Astrocyte of the spinal cord (primary cell): ENCODE results near the gene LIMS2.
A peak's percentile ranks its signal among the peaks of the same experiment; 100 is the strongest.

Source experiments
- DNase-seq: peaks from one replicate; pipeline ENCODE4 v3.0.0; 2011; ENCODE audit warnings: low read depth, low spot score
- H3K4me3 ChIP-seq: 2 replicates; pipeline ENCODE4 v1.5.1; 2011; ENCODE audit warnings: low read depth, mild to moderate bottlenecking, low read length, moderate library complexity
- CTCF ChIP-seq: IDR thresholded peaks from 2 replicates; pipeline ENCODE4 v1.5.1; 2012; ENCODE audit warnings: low read depth, mild to moderate bottlenecking, low read length, inconsistent platforms
- in situ Hi-C: cut with HindIII; loops from 2 replicates; pipeline ENCODE4 v1.10.0; 2017; ENCODE audit warnings: low sequenced_read_pairs

Gene LIMS2

GRCh38 chr2:127705391-127706065 is 30.2 kb upstream of the LIMS2 start:
- in situ Hi-C loops: no loop called here
- no peak overlapping the region for H3K4me3 ChIP-seq
- TF ChIP-seq CTCF: no peak
- no peak for DNase-seq

- DNase-seq: no peak
- no peak for TF ChIP-seq CTCF
- in situ Hi-C loops: no loop called here
- no peak overlapping the region for H3K4me3 ChIP-seq
These were observed 29.5 kb upstream of the LIMS2 start for GRCh38 chr2:127704641-127705390.

- no peak overlapping the region for H3K4me3 ChIP-seq
- no peak for TF ChIP-seq CTCF
- no peak for DNase-seq
- in situ Hi-C loops: no loop called here
These were observed 28.0 kb upstream of the LIMS2 start for GRCh38 chr2:127703282-127703681.

GRCh38 chr2:127702395-127703009 is 27.2 kb upstream of the LIMS2 start:
- no peak for DNase-seq
- H3K4me3 ChIP-seq: peak overlapping the region; percentile 68
- no peak for TF ChIP-seq CTCF
- in situ Hi-C loops: no loop called here

- TF ChIP-seq CTCF: no peak
- DNase-seq: peak; percentile 62
- peak overlapping the region; percentile 68 for H3K4me3 ChIP-seq
- in situ Hi-C loops: no loop called here
These were observed 26.5 kb upstream of the LIMS2 start for GRCh38 chr2:127701651-127702394.

GRCh38 chr2:127701193-127701650 is 25.9 kb upstream of the LIMS2 start, which contains the start of gene SFT2D3:
SFT2D3 (plus strand) TSS chr2:127701497; CDS start chr2:127701529, 32 bp downstream.
- H3K4me3 ChIP-seq: peak within 1 kb of the TSS; percentile 68
- no peak for TF ChIP-seq CTCF
- peak; percentile 89 for DNase-seq
- in situ Hi-C loops: no loop called here
